AG09309 (cell line): ENCODE results near the gene NOD2.

Experiments used
- DNase-seq: peaks from one replicate; pipeline ENCODE4 v3.0.0-alpha.2; 2010; ENCODE audit warnings: low read depth
- H3K4me3 ChIP-seq: 2 replicates; pipeline ENCODE4 v1.5.1; 2011; ENCODE audit warnings: mild to moderate bottlenecking, low read depth, low read length, moderate library complexity; ENCODE audit not compliant: control insufficient read depth
- TF ChIP-seq, protein P1 (sequence below): IDR thresholded peaks from 2 replicates; pipeline ENCODE4 v1.5.1; 2011; ENCODE audit warnings: mild to moderate bottlenecking, low read depth, low read length, inconsistent platforms; ENCODE audit not compliant: insufficient read depth, control insufficient read depth; ENCODE audit errors: missing control alignments

The NOD2 gene

DNA sequence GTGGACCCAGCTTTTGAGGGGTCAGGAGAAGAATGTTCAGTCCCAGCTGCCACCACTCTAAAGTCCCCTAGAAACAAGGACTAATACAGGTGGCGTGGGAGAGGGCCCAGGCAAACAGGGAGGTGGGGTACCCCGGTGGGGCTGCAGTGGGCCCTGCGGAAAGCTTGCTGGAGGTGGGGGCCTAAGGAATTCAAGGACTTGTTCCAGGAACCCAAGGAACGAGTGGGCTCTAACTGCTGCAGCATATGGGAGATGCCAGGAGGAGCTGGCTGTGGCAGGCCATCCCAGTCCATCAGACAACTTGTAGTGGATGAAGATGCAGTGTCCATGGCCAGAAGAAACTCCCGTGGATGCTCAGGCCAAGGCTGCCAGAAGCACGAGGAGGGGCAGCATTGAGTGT, 22.9 kb upstream of the NOD2 start:
- H3K4me3 ChIP-seq, result no peak overlapping the region
- DNase-seq, result no peak
- TF ChIP-seq, protein P1, sequence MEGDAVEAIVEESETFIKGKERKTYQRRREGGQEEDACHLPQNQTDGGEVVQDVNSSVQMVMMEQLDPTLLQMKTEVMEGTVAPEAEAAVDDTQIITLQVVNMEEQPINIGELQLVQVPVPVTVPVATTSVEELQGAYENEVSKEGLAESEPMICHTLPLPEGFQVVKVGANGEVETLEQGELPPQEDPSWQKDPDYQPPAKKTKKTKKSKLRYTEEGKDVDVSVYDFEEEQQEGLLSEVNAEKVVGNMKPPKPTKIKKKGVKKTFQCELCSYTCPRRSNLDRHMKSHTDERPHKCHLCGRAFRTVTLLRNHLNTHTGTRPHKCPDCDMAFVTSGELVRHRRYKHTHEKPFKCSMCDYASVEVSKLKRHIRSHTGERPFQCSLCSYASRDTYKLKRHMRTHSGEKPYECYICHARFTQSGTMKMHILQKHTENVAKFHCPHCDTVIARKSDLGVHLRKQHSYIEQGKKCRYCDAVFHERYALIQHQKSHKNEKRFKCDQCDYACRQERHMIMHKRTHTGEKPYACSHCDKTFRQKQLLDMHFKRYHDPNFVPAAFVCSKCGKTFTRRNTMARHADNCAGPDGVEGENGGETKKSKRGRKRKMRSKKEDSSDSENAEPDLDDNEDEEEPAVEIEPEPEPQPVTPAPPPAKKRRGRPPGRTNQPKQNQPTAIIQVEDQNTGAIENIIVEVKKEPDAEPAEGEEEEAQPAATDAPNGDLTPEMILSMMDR, result no peak

DNA sequence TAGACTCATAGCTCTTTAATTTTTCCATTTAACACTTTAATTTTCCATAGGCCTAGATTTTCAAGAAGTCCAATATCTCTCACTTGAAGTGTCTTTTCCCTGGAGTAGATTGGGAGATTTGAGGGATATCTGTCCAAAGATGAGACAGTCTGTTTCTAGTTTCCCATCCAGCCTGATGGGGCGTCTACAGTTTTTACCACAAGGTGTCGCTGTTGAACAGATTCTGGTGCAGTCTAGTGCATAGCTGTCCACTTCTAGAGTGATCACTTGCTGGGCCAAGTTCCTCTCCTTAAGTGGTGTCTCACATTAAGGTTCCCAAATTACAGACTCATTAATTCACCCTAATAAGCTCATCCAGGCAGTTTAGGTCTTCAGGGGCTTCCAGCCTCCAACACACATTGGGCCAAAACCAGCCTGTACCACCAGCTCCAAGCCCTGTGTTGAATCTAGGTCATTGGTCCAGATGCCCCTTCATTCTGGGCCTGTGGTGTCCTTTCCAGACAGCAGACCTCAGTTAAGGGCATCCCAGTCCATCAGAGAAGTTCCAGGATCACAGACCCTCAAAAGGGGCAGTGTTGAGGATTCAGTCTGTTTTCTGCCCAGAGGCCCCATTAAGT, 21.7 kb upstream of the NOD2 start:
- no peak for DNase-seq
- no peak overlapping the region for H3K4me3 ChIP-seq
- TF ChIP-seq, protein P1, result peak; percentile 48

DNA sequence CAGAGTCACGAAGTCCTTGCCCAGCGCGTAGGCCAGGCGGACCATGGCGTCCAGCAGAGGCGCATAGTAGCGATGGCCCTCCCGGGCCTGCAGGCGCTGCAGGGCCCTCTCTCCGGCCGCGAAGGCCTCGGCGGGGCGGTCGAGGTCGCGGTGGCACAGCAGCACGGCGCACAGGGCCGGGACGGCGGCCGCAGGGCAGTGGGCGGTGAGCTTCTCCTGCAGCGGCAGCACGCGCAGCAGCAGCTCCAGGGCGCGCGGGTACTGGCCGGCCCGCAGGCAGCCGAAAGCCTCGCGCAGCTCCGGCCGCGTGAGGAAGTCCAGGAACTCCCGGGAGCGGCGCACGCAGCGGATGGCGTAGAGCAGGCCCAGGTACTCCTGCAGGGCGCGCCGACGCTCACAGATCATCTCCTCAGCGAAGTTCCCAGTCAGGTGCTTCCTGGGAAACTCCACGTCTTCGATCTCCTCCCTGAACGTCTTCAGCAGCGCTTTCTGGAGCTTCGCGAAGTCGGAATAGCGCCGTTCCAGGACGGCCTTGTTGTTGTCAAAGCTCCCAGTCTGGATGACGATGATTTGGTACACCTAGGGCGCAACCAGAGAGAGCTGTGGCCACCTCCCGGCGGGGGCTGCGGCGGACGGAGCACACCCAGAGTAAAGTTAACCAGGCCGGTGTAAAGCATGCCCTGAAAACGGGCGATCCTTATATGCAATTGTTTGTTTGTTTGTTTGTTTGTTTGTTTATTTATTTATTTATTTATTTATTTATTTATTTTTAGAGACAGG, 19.7 kb upstream of the NOD2 start:
- no peak for DNase-seq
- TF ChIP-seq, protein P1, result no peak
- no peak overlapping the region for H3K4me3 ChIP-seq

DNA sequence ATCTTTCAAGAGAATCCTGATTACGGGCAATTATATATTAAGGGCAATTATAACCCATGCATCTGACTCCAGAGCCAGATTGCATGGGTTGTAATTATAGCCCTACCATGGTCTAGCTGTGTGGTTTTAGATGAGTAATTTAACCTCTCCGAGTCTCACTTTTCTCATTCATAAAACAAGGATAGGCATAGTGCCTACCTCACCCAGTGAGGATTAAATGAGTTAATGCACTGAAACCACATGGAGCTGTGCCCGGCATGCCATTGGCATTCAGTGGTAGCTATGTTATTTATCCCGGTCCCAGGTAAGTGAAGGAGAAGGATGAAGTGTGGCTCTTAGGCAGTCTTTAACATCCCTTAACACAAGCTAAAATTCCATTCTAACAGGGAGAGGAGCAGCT, 18.6 kb upstream of the NOD2 start:
- DNase-seq, result no peak
- H3K4me3 ChIP-seq, result no peak overlapping the region
- TF ChIP-seq, protein P1, result no peak

DNA sequence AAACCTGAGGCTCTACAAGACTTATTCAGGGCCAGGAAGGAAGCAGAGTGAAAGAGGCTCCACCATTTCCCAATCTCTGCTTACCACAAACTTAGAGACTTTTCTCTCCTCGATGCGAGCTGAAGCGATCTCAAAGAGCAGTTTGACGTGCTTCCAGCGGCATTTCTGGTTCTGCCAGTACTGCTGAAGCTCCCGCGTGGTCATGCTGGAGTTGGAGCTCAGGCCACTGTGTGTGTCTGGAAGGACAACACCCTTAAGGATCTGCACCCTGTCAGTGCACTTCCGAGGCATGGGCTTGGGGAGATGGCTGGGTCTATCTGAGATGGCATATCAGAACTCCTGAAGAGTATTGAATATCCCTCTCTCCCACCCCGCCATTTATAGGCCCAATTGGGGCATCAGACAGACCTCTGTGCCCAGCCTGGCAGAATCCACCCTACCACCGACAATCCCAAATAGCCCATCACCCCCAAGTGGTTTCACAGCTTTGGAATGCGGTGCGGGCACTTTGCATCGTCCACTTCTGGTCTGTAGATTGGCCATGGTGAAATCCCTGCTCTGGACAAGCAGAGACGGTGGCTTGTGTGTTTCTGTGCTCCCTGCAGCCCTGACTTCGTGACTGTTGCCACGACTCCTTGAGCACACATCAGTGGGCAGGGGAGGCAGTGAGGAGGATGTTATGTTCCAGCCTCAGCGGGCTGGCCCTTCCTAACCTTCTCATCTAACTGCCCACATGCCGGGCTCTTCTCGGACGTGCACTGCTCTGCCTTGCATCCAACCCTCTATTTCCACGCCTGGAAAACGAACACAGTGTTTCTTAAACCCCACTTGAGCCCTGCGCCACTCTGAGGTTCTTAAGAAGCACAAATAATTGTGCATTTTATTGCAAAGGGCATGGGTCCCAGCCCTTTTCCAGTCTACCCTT, 17.5 kb upstream of the NOD2 start:
- TF ChIP-seq, protein P1, result no peak
- DNase-seq, result no peak
- H3K4me3 ChIP-seq, result no peak overlapping the region

DNA sequence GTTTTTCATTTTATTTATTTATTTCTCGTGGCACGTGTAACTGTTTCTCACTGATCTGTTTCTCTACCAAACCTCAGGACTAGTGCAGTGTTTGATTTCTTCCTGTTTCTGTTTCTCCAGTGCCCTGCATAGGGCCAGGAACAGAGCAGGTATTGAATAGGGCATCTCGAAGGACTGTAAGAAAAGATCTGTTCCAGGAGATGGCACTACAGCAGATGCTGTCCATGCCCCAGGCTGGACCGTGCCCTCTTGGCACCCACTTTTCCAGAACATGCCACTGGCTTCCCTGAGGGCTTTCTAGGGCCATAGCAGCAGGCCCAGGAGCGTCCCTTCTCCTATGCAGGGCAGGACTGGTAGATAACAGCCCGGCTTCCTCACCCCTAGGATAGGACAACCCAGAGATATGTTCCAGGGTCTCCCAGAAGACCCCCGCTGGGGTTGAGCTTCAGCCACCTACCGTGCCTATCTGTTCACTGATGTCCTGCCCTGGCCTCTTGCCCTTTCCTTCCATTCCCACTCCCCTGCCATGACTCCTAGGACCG, 16.7 kb upstream of the NOD2 start:
- no peak overlapping the region for H3K4me3 ChIP-seq
- TF ChIP-seq, protein P1, result no peak
- no peak for DNase-seq
